HS-27A (cell line): ENCODE measurements around the gene CDK5RAP2.
A peak's percentile ranks its signal among the peaks of the same experiment; 100 is the strongest.

Experiments used
- DNase-seq: peaks from one replicate; pipeline ENCODE4 v3.0.0-alpha.2; 2012; ENCODE audit warnings: low read depth, missing footprints

The CDK5RAP2 gene

GRCh38 chr9:120580051-120580896 lies at the start of gene CDK5RAP2:
CDK5RAP2 (minus strand) TSS chr9:120580167; CDS start chr9:120579978, 189 bp downstream.
- peak; percentile 88 for DNase-seq

DNA sequence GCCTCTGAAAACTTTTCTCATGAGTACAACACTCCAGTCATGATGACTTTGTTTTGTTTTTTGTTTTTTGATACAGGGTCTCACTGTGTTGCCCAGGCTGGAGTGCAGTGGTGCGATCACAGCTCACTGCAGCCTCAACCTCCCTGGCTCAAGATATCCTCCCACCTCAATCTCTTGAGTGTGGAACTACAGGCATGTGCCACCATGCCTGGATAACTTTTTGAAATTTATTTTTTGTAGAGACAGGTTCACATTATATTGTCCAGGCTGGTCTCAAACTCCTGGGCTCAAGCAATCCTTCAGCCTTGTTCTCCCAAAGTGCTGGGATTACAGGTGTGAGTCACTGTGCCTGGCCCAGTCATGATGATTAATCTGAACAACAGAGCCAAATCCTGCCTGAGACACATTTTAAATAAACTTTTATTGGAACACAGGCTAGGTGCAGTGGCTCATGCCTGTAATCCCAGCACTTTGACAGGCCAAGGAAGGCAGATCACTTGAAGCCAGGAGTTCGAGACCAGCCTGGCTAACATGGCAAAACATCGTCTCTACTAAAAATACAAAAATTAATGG lies 49.0 kb upstream of the CDK5RAP2 start:
- DNase-seq = peak; percentile 17

DNA sequence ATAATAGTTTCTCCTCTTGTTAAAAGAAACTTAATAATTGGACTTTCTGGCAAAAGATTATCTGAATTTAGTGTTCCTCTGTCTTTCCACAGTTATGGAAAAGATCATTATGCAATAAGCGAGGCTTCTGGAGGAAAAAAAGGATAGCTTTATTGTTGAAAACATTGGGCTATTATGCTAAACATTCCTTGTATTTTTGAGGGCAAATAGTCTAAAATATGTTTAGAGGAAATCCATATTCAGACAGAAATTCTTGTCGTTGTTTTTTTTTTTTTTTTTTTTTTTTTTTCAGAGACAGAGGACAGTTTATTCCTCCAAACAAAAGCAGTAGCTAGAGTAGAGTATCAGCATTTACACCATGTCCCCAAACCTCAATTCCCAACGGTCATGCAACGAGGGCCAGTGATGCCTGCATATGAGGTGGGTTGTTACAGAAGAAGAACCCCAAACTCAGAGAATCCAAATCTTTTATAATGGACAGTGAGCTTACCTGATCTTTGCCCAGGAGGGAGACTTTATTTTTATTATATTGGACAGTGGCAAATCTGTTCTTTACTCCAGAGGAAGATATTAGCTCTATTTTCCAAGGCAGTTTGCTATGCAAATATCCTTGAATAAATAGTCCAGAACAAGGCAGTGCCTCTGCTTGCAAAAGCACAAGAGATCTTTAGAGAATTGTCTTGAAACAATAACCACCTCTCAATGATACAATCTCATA lies 48.4 kb upstream of the CDK5RAP2 start:
- DNase-seq = no peak

- no peak for DNase-seq
These were observed 47.1 kb upstream of the CDK5RAP2 start for GRCh38 chr9:120627073-120627472.

DNA sequence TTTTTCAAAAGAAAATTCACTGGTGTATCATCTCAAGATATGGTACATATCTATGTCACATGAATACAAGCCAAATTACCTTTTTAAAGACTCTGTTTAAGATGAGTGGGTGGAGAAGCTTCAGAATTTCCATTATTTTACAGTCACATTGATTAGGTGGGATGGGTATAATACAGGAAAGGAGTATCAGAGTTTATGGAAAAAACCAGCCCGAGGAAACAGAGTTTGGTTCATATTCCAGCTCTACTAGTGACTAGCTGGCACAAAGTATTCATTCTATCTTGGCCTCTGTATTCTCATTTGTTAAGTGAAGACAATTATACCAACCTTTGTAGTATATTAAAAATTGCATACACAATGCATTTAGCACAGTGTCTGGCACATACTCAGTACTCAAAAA lies 46.5 kb upstream of the CDK5RAP2 start:
- DNase-seq = no peak

DNA sequence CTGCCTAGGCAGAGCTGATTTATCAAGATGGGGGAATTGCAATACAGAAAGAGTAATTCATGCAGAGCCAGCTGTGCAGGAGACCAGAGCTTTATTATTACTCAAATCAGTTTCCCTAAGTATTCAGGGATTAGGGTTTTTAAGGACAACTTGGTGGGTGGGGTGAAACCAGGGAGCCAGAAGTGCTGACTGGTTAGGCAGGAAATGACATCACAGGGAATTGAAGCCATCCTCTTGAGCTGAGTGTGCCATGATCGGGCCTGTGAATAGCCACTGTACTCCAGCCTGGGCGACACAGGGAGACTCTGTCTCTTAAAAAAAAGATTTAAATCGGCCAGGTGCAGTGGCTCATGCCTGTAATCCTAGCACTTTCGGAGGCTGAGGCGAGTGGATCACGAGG lies 45.3 kb upstream of the CDK5RAP2 start:
- peak; percentile 8 for DNase-seq

GRCh38 chr9:120622790-120623189 lies 42.8 kb upstream of the CDK5RAP2 start:
- DNase-seq = no peak

DNA sequence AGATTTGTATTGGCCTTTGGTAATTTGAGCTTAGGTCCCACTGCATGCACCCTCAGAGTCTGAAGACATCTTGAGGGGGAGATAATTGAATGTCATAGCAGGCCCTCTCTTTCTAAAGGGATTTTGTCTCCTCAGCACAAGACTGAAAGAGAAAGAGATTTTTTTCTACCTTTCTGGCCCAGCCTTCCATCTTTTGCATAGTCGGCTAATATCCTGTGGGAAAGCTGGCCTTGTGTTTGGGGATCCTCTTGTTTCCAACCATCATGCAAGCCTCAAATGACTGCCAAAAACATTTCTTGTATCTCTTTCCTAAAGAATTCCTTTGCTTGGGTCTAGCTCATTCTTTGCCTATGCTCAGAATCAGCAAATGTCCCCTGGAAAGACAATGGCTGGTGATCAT lies 42.0 kb upstream of the CDK5RAP2 start:
- DNase-seq = no peak

DNA sequence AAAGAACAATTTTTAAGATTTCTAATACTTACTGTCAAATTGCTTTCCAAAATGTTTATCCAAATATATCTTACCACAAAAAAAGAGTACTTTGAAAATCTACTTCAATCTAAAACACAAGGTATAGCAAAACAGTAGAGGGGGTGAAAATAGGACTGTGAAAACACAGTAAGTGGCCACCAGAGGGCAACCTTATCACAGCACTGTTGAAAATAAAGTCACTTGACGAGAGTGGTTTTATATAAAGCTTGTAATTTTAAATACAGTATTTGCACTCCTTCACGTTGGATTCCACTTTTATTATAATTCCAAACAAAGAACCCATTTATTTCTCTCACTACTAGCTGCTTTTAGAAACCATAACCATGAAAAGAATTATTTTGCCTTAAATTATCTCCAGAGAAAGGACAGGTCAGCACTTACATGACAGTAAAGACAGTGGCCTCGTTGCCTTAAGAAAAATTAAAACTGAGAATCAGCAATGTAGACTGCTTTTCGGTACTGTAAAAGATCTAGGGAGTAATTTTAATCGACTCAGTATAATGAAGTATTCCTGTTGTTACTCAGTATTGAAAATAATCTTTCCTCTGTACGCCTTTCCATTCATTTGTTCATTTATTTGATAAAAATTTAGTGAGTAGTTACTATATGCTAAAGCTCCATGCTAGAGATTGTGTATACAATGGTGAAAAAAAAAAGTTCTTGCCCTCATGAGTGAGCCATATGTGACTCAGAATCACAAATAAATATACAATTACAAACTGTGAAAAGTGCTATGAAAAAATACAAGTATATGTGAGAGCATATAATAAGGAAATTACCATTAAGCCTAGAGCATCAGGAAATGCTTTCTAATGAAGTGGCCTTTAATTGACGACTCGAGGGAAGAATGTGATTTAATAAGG lies 40.0 kb upstream of the CDK5RAP2 start:
- peak; percentile 35 for DNase-seq

- DNase-seq = no peak
These were observed 37.3 kb upstream of the CDK5RAP2 start for GRCh38 chr9:120616966-120617935.

DNA sequence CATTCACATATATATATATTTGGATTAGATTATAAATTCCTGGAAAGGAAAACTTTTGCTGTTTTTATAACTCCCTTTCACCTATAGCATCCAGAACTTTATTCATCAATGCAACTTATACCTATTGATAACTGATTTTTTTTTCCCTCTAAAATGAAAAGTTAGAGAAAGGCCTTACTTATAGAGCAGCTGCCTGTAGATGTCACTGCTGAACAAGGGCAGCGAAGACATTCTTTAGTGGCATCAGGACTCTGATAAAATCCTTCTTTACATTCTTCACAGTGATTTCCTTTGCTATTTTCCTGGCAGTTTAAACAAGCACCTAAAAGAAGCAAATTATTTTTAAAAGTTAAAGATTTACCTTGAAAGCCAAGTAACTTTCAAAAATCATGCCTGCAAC lies 32.3 kb upstream of the CDK5RAP2 start:
- DNase-seq = no peak

GRCh38 chr9:120611690-120612068 lies 31.7 kb upstream of the CDK5RAP2 start:
- DNase-seq = no peak

DNA sequence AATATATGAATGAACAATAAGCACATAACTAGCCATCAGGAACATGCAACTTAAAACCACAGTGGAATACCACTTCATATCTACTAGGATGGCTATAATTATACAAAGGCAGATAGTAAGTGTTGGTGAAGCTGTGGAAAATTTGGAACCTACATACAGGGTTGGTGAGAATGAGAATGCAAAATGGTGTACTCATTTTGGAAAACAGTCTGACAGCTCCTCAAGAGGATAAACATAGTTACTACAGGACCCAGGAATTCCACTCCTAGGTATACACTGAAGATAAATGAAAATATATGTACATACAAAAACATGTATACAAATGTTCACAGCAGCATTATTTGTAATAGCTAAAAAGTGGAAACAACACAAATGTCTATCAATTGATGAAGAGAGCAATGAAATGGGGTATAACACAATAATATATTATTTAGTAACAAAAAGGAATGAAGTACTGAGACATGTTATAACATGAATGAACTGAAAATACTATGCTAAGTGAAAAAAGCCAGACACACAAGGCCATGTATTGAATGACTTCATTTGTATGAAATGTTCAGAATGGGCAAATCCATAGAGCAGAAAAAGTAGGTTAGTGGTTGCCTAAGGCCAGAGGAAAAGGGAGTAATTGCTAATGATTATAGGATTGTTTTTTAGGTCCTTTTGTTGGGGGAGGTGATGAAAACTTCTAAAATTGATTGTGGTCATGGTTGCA lies 31.2 kb upstream of the CDK5RAP2 start:
- no peak for DNase-seq

- no peak for DNase-seq
These were observed 29.7 kb upstream of the CDK5RAP2 start for GRCh38 chr9:120609636-120610035.

DNA sequence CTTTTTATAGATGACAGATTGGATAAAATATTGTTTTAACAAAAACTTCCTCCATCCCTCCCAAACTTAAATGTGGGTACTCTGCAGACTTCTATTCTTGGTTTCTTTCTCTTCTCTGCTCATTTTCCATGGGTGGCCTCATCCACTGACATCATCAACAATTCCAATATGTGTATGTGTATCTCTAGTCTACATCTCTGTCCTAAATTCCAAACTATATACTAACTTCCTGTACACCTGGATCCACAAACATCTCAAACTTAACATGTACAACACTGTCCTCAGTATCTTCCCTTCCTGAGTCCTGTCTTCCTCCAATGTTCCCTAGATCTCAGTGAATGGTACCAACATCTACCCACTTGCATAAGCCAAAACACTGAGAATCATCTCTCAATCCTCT lies 28.5 kb upstream of the CDK5RAP2 start:
- no peak for DNase-seq

DNA sequence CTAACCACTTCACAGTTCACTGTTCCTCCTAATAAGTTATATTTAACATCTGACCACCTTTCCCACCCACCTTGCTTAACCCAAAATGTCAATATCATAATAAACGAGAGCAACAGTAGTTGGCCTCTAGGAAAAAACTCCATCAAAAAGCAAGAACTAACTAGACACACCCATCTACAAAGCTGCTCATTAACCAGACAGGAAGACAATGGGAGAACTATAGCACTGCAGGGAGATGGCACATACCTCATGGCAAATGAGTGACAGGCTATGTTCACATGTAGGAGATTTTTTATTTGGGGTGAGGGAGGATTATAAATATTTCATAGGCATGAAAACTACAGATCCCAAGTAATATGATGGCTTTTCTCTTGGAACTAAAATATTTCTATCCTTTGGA lies 23.6 kb upstream of the CDK5RAP2 start:
- DNase-seq = no peak

GRCh38 chr9:120603010-120603409 lies 23.0 kb upstream of the CDK5RAP2 start:
- DNase-seq = no peak

DNA sequence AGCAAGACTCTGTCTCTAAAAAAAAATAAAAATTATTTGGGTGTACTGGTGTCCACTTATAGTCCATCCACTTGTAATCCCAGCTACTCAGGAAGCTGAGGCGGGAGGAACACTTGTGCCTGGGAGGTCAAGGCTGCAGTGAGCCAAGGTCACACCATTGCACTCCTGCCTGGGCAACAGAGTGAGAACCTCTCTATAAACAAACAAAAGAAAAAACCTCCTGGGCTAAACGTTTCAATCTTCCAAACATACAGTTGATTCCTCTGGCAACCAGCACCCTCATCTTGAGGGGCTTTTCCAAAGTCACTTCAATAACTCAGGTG lies 13.9 kb upstream of the CDK5RAP2 start:
- DNase-seq = no peak

DNA sequence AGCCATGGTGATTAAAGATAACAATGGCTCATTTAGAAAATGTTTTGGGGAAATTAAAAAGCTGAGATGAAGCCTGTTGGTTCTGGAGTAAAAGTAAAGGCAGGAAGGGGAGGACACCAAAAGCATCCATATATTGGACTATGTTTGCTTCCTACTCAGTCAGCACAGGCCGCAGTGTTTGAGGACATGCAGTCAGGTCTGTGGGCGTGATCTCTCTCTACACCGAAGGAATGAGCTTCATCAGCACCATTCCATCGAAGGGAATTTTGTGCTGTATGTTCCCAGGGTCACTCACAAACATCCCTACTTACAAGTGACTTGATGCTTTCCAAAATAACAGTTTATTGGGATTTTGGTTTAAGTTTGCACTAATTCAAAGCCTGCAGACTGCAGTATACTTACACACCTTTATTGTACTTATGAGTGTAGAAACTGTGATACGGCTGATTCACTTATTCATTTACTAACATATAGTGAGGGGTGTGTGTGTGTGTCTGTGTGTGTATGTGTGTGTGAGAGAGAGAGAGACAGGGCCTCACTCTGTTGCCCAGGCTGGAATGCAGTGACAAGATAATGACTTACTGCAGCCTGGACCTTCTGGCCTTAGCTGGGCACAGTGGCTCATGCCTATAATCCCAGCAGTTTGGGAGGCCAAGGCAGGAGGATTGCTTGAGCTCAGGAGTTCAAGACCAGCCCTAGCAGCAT lies 13.4 kb upstream of the CDK5RAP2 start:
- no peak for DNase-seq

DNA sequence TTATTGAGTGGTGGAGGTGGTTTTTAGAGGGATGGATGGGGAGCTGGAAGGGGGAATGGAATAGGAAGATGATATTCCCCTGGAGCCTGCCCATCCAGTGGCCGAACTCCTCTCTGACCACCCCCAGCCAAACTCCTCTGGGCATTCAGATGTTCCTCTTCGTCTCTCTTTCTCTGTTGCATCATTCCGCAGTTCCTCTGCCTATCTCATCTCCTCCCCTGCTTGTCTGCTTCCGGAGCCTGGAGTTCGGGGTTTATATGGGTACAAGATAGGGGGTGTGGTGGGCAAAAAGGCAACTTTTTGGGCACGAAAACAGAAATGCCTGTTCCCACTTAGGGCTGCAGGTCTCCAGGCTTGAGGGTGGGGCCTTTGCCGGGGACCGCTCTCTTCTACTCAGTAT lies 12.2 kb upstream of the CDK5RAP2 start:
- DNase-seq = no peak
